GM19328 (cell line): ENCODE measurements around the gene SLC38A2.

Experiments
- ATAC-seq: cut with Tn5 transposase; IDR thresholded peaks from one replicate; pipeline ENCODE4 v1.9.1; 2021; ENCODE audit warnings: mild to moderate bottlenecking, moderate library complexity; ENCODE audit not compliant: unreplicated experiment

The SLC38A2 gene

GRCh38 chr12:46396826-46397225, 24.3 kb upstream of the SLC38A2 start:
- ATAC-seq, result no peak

- no peak for ATAC-seq
Observed at GRCh38 chr12:46395388-46395787, 22.8 kb upstream of the SLC38A2 start.

GRCh38 chr12:46391630-46392029, 19.1 kb upstream of the SLC38A2 start:
- no peak for ATAC-seq

GRCh38 chr12:46390881-46391280, 18.3 kb upstream of the SLC38A2 start:
- no peak for ATAC-seq

- no peak for ATAC-seq
Observed at GRCh38 chr12:46390304-46390703, 17.7 kb upstream of the SLC38A2 start.

GRCh38 chr12:46389031-46389616, 16.6 kb upstream of the SLC38A2 start:
- ATAC-seq, result no peak

GRCh38 chr12:46388427-46389021, 16.0 kb upstream of the SLC38A2 start:
- peak; percentile 45 for ATAC-seq

- no peak for ATAC-seq
Observed at GRCh38 chr12:46387670-46388069, 15.1 kb upstream of the SLC38A2 start.

GRCh38 chr12:46386877-46387629, 14.5 kb upstream of the SLC38A2 start:
- ATAC-seq, result peak; percentile 21

- ATAC-seq, result no peak
Observed at GRCh38 chr12:46386360-46386867, 13.8 kb upstream of the SLC38A2 start.

- no peak for ATAC-seq
Observed at GRCh38 chr12:46385438-46385837, 12.9 kb upstream of the SLC38A2 start.

- ATAC-seq, result no peak
Observed at GRCh38 chr12:46384451-46385309, 12.1 kb upstream of the SLC38A2 start.

GRCh38 chr12:46383654-46384450, 11.3 kb upstream of the SLC38A2 start:
- peak; percentile 33 for ATAC-seq

- ATAC-seq, result peak; percentile 66
Observed at GRCh38 chr12:46382964-46383653, 10.5 kb upstream of the SLC38A2 start.

GRCh38 chr12:46382408-46382963, 9.9 kb upstream of the SLC38A2 start:
- ATAC-seq, result no peak

GRCh38 chr12:46380881-46381280, 8.3 kb upstream of the SLC38A2 start:
- ATAC-seq, result no peak

- no peak for ATAC-seq
Observed at GRCh38 chr12:46380022-46380796, 7.6 kb upstream of the SLC38A2 start.

- no peak for ATAC-seq
Observed at GRCh38 chr12:46379352-46379751, 6.8 kb upstream of the SLC38A2 start.

GRCh38 chr12:46378530-46378929, 6.0 kb upstream of the SLC38A2 start:
- ATAC-seq, result no peak
